HG02763 (cell line): Measurements from ENCODE around the gene DGKK.
"Not testable (repeated sequence)": the region's sequence is repeated elsewhere in the genome, so short reads cannot be mapped to it uniquely, and the experiment has no call there.

Experiments
- ATAC-seq: cut with Tn5 transposase; IDR thresholded peaks from one replicate; pipeline ENCODE4 v1.9.1; 2021; ENCODE audit warnings: mild to moderate bottlenecking, moderate library complexity; ENCODE audit not compliant: unreplicated experiment

DGKK gene

GRCh38 chrX:50432829-50433289 is 37.8 kb downstream of the DGKK start:
- ATAC-seq = no peak

GRCh38 chrX:50431623-50432022 is 39.0 kb downstream of the DGKK start:
- no peak for ATAC-seq

GRCh38 chrX:50430917-50431575 is 39.6 kb downstream of the DGKK start:
- no peak for ATAC-seq

GRCh38 chrX:50428174-50428573 is 42.5 kb downstream of the DGKK start:
- ATAC-seq = no peak

GRCh38 chrX:50407976-50408375 is 62.6 kb downstream of the DGKK start:
- ATAC-seq = no peak

- no peak for ATAC-seq
Measured at GRCh38 chrX:50403903-50404302, 66.7 kb downstream of the DGKK start.

GRCh38 chrX:50402886-50403285 is 67.7 kb downstream of the DGKK start:
- no peak for ATAC-seq

- ATAC-seq = no peak
Measured at GRCh38 chrX:50393902-50394301, 76.7 kb downstream of the DGKK start.

- no peak for ATAC-seq
Measured at GRCh38 chrX:50386520-50386919, 84.1 kb downstream of the DGKK start.

GRCh38 chrX:50381729-50382415 is 88.8 kb downstream of the DGKK start:
- ATAC-seq = no peak

GRCh38 chrX:50375481-50376267 is 95.0 kb downstream of the DGKK start:
- no peak for ATAC-seq

- no peak for ATAC-seq
Measured at GRCh38 chrX:50372966-50373365, 97.7 kb downstream of the DGKK start.

GRCh38 chrX:50343917-50344316 is 126.7 kb downstream of the DGKK start:
- ATAC-seq = no peak

GRCh38 chrX:50333308-50333707 is 137.3 kb downstream of the DGKK start:
- no peak for ATAC-seq

- not testable (repeated sequence) for ATAC-seq
Measured at GRCh38 chrX:50332668-50333067, 138.0 kb downstream of the DGKK start.

- ATAC-seq = no peak
Measured at GRCh38 chrX:50327235-50327634, 143.4 kb downstream of the DGKK start.
